BLaER1 treated with 17β-estradiol and CSF1 and Interleukin-3, amounts not matched to agents 10 nM and 100 nM (cell line): ENCODE measurements around the gene MINK1.

ENCODE experiments used
- H3K27ac ChIP-seq, 11 experiments: shearing (Covaris generic); formaldehyde crosslinking; 2 replicates each; pipeline ENCODE4 v1.8.1; 2022
- H3K27me3 ChIP-seq, 11 experiments: shearing (Covaris generic); formaldehyde crosslinking; 2 replicates each; pipeline ENCODE4 v1.8.1; 2022
- H3K36me3 ChIP-seq, 11 experiments: shearing (Covaris generic); formaldehyde crosslinking; 2 replicates each; pipeline ENCODE4 v1.8.1; 2022
- H3K4me1 ChIP-seq, 10 experiments: shearing (Covaris generic); formaldehyde crosslinking; 2 replicates each; pipeline ENCODE4 v1.8.1; 2022
- H3K4me2 ChIP-seq, 11 experiments: shearing (Covaris generic); formaldehyde crosslinking; 2 replicates each; pipeline ENCODE4 v1.8.1; 2022
- H3K4me3 ChIP-seq, 10 experiments: shearing (Covaris generic); formaldehyde crosslinking; 2 replicates each; pipeline ENCODE4 v1.8.1; 2022
- H3K9ac ChIP-seq, 11 experiments: shearing (Covaris generic); formaldehyde crosslinking; 2 replicates each; pipeline ENCODE4 v1.8.1; 2022
- H3K9me3 ChIP-seq, 11 experiments: shearing (Covaris generic); formaldehyde crosslinking; replicated peaks in 1 of 11; 2 replicates each; pipeline ENCODE4 v1.8.1; 2022
- H4K20me1 ChIP-seq, 11 experiments: shearing (Covaris generic); formaldehyde crosslinking; 2 replicates each; pipeline ENCODE4 v1.8.1; 2022
- Cebpa-rat ChIP-seq, 11 experiments: shearing (Covaris generic); IDR thresholded peaks; 2 replicates each; pipeline ENCODE4 v1.8.1; 2022

The MINK1 gene

GRCh38 chr17:4891411-4892410 is 58.6 kb downstream of the MINK1 start:
- H3K36me3 ChIP-seq, result peaks cover 60 to 92% (median 82%) of the 10 kb centered on the region in 11 experiments
- no peaks in the 10 kb centered on the region for H3K27me3 ChIP-seq
- no peak overlapping the region for H3K27ac ChIP-seq

GRCh38 chr17:4892499-4893221 is 59.5 kb downstream of the MINK1 start:
- TF ChIP-seq Cebpa-rat (IDR thresholded peaks at IDR 0.05), result no peak
- Histone ChIP-seq H3K36me3 (peaks cover 57 to 92% (median 82%) of the 10 kb centered on the region in 11 experiments), H3K27me3 (peaks cover 0 to 8% (median 0%) of the 10 kb centered on the region in 11 experiments; a peak in 7 of 22 replicates), H3K4me1 (peaks cover 0 to 48% (median 3%) of the 10 kb centered on the region in 10 experiments; a peak in 9 of 20 replicates), H3K9ac (peak overlapping the region in 2 of 11 experiments; percentile 6 to 23; a peak in 2 of 22 replicates), H4K20me1 (peaks cover 0 to 39% (median 0%) of the 10 kb centered on the region in 11 experiments; a peak in 7 of 22 replicates), H3K4me2 (peak overlapping the region in 1 of 11 experiments; percentile 29; a peak in 1 of 22 replicates), H3K4me3 (no peak overlapping the region), H3K27ac (no peak overlapping the region), H3K9me3 (no peaks in the 10 kb centered on the region)

More at GRCh38 chr17:4891411-4892410, 58.6 kb downstream of the MINK1 start:
- no peak overlapping the region for H3K9ac ChIP-seq
- H3K9me3 ChIP-seq, result no peaks in the 10 kb centered on the region
- no peak overlapping the region for H3K4me3 ChIP-seq
- H3K4me1 ChIP-seq, result peaks cover 0 to 40% (median 3%) of the 10 kb centered on the region in 10 experiments; a peak in 9 of 20 replicates
- TF ChIP-seq Cebpa-rat (IDR thresholded peaks at IDR 0.05), result no peak
- H4K20me1 ChIP-seq, result peaks cover 0 to 39% (median 0%) of the 10 kb centered on the region in 11 experiments; a peak in 7 of 22 replicates
- H3K4me2 ChIP-seq, result 0 out of 22 replicates have a peak overlapping the region, but pooled peaks of 1 of the 11 experiments have one; percentile 29

- H3K9ac ChIP-seq, result peak overlapping the region in 2 of 11 experiments; percentile 6 to 23; a peak in 1 of 22 replicates
- TF ChIP-seq Cebpa-rat (IDR thresholded peaks at IDR 0.05), result no peak
- no peak overlapping the region for H3K4me3 ChIP-seq
- H4K20me1 ChIP-seq, result peaks cover 0 to 41% (median 0%) of the 10 kb centered on the region in 11 experiments; a peak in 8 of 22 replicates
- no peaks in the 10 kb centered on the region for H3K9me3 ChIP-seq
- H3K36me3 ChIP-seq, result peaks cover 54 to 88% (median 79%) of the 10 kb centered on the region in 11 experiments
- peaks cover 2 to 13% (median 3%) of the 10 kb centered on the region in 11 experiments; a peak in 20 of 22 replicates for H3K27me3 ChIP-seq
- H3K4me2 ChIP-seq, result no peak overlapping the region
- no peak overlapping the region for H3K27ac ChIP-seq
- peaks cover 0 to 48% (median 4%) of the 10 kb centered on the region in 10 experiments; a peak in 15 of 20 replicates for H3K4me1 ChIP-seq
These were observed 60.1 kb downstream of the MINK1 start for GRCh38 chr17:4893272-4893671.

GRCh38 chr17:4893721-4894560 is 60.8 kb downstream of the MINK1 start:
- Histone ChIP-seq H3K4me2 (no peak overlapping the region), H3K36me3 (peaks cover 53 to 86% (median 78%) of the 10 kb centered on the region in 11 experiments), H3K4me1 (peaks cover 6 to 55% (median 11%) of the 10 kb centered on the region in 10 experiments; a peak in 19 of 20 replicates), H3K9ac (peak overlapping the region in 4 of 11 experiments; percentile 7 to 18 (median 15); a peak in 1 of 22 replicates), H3K27ac (no peak overlapping the region), H4K20me1 (peaks cover 0 to 43% (median 0%) of the 10 kb centered on the region in 11 experiments; a peak in 10 of 22 replicates), H3K9me3 (no peaks in the 10 kb centered on the region), H3K27me3 (peaks cover 9 to 19% (median 10%) of the 10 kb centered on the region in 11 experiments), H3K4me3 (no peak overlapping the region)
- TF ChIP-seq Cebpa-rat (IDR thresholded peaks at IDR 0.05), result no peak

- peaks cover 0 to 45% (median 0%) of the 10 kb centered on the region in 11 experiments; a peak in 10 of 22 replicates for H4K20me1 ChIP-seq
- H3K36me3 ChIP-seq, result peaks cover 53 to 82% (median 74%) of the 10 kb centered on the region in 11 experiments
- H3K9me3 ChIP-seq, result no peaks in the 10 kb centered on the region
- peaks cover 20 to 31% (median 22%) of the 10 kb centered on the region in 11 experiments for H3K27me3 ChIP-seq
- H3K4me3 ChIP-seq, result no peak overlapping the region
- no peak overlapping the region for H3K9ac ChIP-seq
- TF ChIP-seq Cebpa-rat (IDR thresholded peaks at IDR 0.05), result no peak
- H3K4me1 ChIP-seq, result peaks cover 17 to 67% (median 22%) of the 10 kb centered on the region in 10 experiments
- peak overlapping the region in 3 of 11 experiments; percentile 2 to 30 (median 28); a peak in 5 of 22 replicates for H3K4me2 ChIP-seq
- H3K27ac ChIP-seq, result no peak overlapping the region
These were observed 62.0 kb downstream of the MINK1 start for GRCh38 chr17:4895121-4895520.

- TF ChIP-seq Cebpa-rat (IDR thresholded peaks at IDR 0.05), result no peak
- H3K36me3 ChIP-seq, result peaks cover 46 to 75% (median 68%) of the 10 kb centered on the region in 11 experiments
These were observed 62.7 kb downstream of the MINK1 start for GRCh38 chr17:4895657-4896331.

More at GRCh38 chr17:4895657-4896331, 62.7 kb downstream of the MINK1 start:
- peak overlapping the region in 4 of 11 experiments; percentile 2 to 30 (median 22); a peak in 6 of 22 replicates for H3K4me2 ChIP-seq
- peaks cover 23 to 73% (median 29%) of the 10 kb centered on the region in 10 experiments for H3K4me1 ChIP-seq
- H3K27me3 ChIP-seq, result peaks cover 26 to 38% (median 28%) of the 10 kb centered on the region in 11 experiments
- 0 out of 22 replicates have a peak overlapping the region, but pooled peaks of 1 of the 11 experiments have one; percentile 26 for H3K9ac ChIP-seq
- no peak overlapping the region for H3K4me3 ChIP-seq
- H4K20me1 ChIP-seq, result peaks cover 0 to 45% (median 0%) of the 10 kb centered on the region in 11 experiments; a peak in 10 of 22 replicates
- no peak overlapping the region for H3K27ac ChIP-seq
- H3K9me3 ChIP-seq, result no peaks in the 10 kb centered on the region
